Measurements from ENCODE around the gene AK8. TPM values are rescaled to one million over a fixed set of nuclear protein-coding genes. Genes with fewer than 3 reads are reported as not detected.

AK8 gene
- total and polyA plus RNA-seq, 8 donors, result 0.56 to 0.89 (median 0.60) TPM; not detected in 5

GRCh38 chr9:132834343-132834742 lies 43.7 kb downstream of the AK8 start:
- intact Hi-C loops (cut with DNase I; ENCODE audit: low total_unique reads), result no loop called here
- H3K4me1 ChIP-seq, result no peaks in the 10 kb centered on the region
- no peak for TF ChIP-seq POLR2A (IDR thresholded peaks at IDR 0.05)
- TF ChIP-seq CTCF (IDR thresholded peaks at IDR 0.05), result no peak
- no peak for TF ChIP-seq POLR2AphosphoS5 (IDR thresholded peaks at IDR 0.05)
- TF ChIP-seq EP300 (IDR thresholded peaks at IDR 0.05), result no peak
- H3K27me3 ChIP-seq, result no peaks in the 10 kb centered on the region
- no peaks in the 10 kb centered on the region for H3K9me3 ChIP-seq
- no peak overlapping the region for H3K4me3 ChIP-seq
- H3K27ac ChIP-seq, result no peak overlapping the region
- H3K36me3 ChIP-seq, result no peaks in the 10 kb centered on the region
- DNase-seq, result no peak
- WGBS, 5 donors, result 75 to 89% (median 78%) methylated on average over 7 of the region's 7 CpGs

GRCh38 chr9:132833550-132834121 lies 44.4 kb downstream of the AK8 start:
- H3K4me1 ChIP-seq, result no peaks in the 10 kb centered on the region
- no peak for DNase-seq
- no peaks in the 10 kb centered on the region for H3K9me3 ChIP-seq
- WGBS, 5 donors, result 71 to 78% (median 76%) methylated on average over 24 of the region's 24 CpGs
- intact Hi-C loops (cut with DNase I; ENCODE audit: low total_unique reads), result no loop called here
- no peak overlapping the region for H3K27ac ChIP-seq
- H3K36me3 ChIP-seq, result no peaks in the 10 kb centered on the region
- no peaks in the 10 kb centered on the region for H3K27me3 ChIP-seq
- TF ChIP-seq CTCF (IDR thresholded peaks at IDR 0.05) (no peak), EP300 (IDR thresholded peaks at IDR 0.05) (no peak), POLR2AphosphoS5 (IDR thresholded peaks at IDR 0.05) (no peak), POLR2A (IDR thresholded peaks at IDR 0.05) (no peak)
- no peak overlapping the region for H3K4me3 ChIP-seq

GRCh38 chr9:132832171-132832881 lies 45.8 kb downstream of the AK8 start:
- H3K9me3 ChIP-seq, result no peaks in the 10 kb centered on the region
- intact Hi-C loops (cut with DNase I; ENCODE audit: low total_unique reads), result no loop called here
- WGBS, 5 donors, result 55 to 74% (median 57%) methylated on average over 9 of the region's 9 CpGs
- no peaks in the 10 kb centered on the region for H3K36me3 ChIP-seq
- no peaks in the 10 kb centered on the region for H3K27me3 ChIP-seq
- no peak for DNase-seq
- H3K27ac ChIP-seq, result no peak overlapping the region
- H3K4me3 ChIP-seq, result no peak overlapping the region
- no peak for TF ChIP-seq CTCF (IDR thresholded peaks at IDR 0.05)
- TF ChIP-seq POLR2AphosphoS5 (IDR thresholded peaks at IDR 0.05), result no peak
- no peak for TF ChIP-seq EP300 (IDR thresholded peaks at IDR 0.05)
- TF ChIP-seq POLR2A (IDR thresholded peaks at IDR 0.05), result no peak
- H3K4me1 ChIP-seq, result no peaks in the 10 kb centered on the region

- intact Hi-C loops (cut with DNase I; ENCODE audit: low total_unique reads), result no loop called here
- Histone ChIP-seq H3K9me3 (no peaks in the 10 kb centered on the region), H3K27ac (no peak overlapping the region), H3K4me1 (no peaks in the 10 kb centered on the region), H3K4me3 (no peak overlapping the region), H3K36me3 (no peaks in the 10 kb centered on the region), H3K27me3 (peaks cover 0 to 7% (median 0%) of the 10 kb centered on the region in 3 donors)
- DNase-seq, result no peak
- WGBS, 5 donors, result 83 to 86% (median 85%) methylated on average over 14 to 16 of the region's 16 CpGs
- TF ChIP-seq CTCF (IDR thresholded peaks at IDR 0.05) (no peak), POLR2AphosphoS5 (IDR thresholded peaks at IDR 0.05) (no peak), EP300 (IDR thresholded peaks at IDR 0.05) (no peak), POLR2A (IDR thresholded peaks at IDR 0.05) (no peak)
These were observed 49.8 kb downstream of the AK8 start for GRCh38 chr9:132828201-132828770.

Data from stomach (tissue), 9 donors.